Adrenal gland (tissue), 12 donors: ENCODE measurements around the gene PPP1R15A. TPM values are rescaled to one million over a fixed set of nuclear protein-coding genes. Genes with fewer than 3 reads are reported as not detected.

ENCODE experiments used
- DNase-seq, 7 donors: peaks; one replicate each; pipeline ENCODE4 v3.0.0-alpha.2; 2019 to 2020
- H3K27ac ChIP-seq, 5 donors: fragments of 200-600 bp; sonication (generic) in 4 of 5; 1 replicate in 3 of 5; 2 replicates in 2 of 5; pipeline versions ENCODE4 v1.5.1 to v1.8.0; 2016 to 2020; ENCODE audit warnings: mild to moderate bottlenecking in 1 of 5
- H3K27me3 ChIP-seq: fragments of 200-600 bp; 2 replicates; pipeline ENCODE4 v1.8.0; 2021
- H3K36me3 ChIP-seq, 2 donors: fragments of 200-600 bp; replicated peaks in 1 of 2; 1 replicate in 1 of 2; 2 replicates in 1 of 2; pipeline versions ENCODE4 v1.5.1 to v1.8.0; 2018 to 2022
- H3K4me1 ChIP-seq, 2 donors: fragments of 200-600 bp; replicated peaks in 1 of 2; 1 replicate in 1 of 2; 2 replicates in 1 of 2; pipeline versions ENCODE4 v1.5.1 to v1.8.0; 2018 to 2021
- H3K4me3 ChIP-seq, 4 donors: fragments of 200-600 bp; sonication (generic) in 3 of 4; one replicate each; pipeline ENCODE4 v1.5.1; 2016 to 2018
- H3K9me3 ChIP-seq, 3 donors: fragments of 200-600 bp; sonication (generic) in 1 of 3; replicated peaks in 1 of 3; 1 replicate in 2 of 3; 2 replicates in 1 of 3; pipeline versions ENCODE4 v1.5.1 to v1.8.0; 2016 to 2021
- CTCF ChIP-seq, 6 experiments: fragments of 450-650 bp in 4 of 6; fragments of 200-600 bp in 2 of 6; sonication (generic) in 1 of 6; IDR thresholded peaks; 1 replicate in 5 of 6; 2 replicates in 1 of 6; pipeline versions ENCODE4 v1.5.1 to v1.8.0; 2016 to 2021; ENCODE audit warnings: antibody characterized with exemption in 6 of 6, mild to moderate bottlenecking in 2 of 6, moderate library complexity in 1 of 6
- POLR2A ChIP-seq, 2 donors: fragments of 450-650 bp; IDR thresholded peaks; one replicate each; pipeline ENCODE4 v1.6.1; 2017; ENCODE audit warnings: antibody characterized with exemption in 2 of 2, mild to moderate bottlenecking in 2 of 2, moderate library complexity in 1 of 2
- WGBS, 4 donors: extraction: QIAGEN DNeasy Blood & Tissue Kit in 2 of 4; methylation state at CpG; one replicate each; pipeline versions ENCODE4 v1.1.5 to v1.1.7; 2013 to 2017; 5-methylcytosine and 5-hydroxymethylcytosine counted together
- intact Hi-C, 2 donors: fragments of 100-400 bp; cut with DNase I; formaldehyde crosslinking; loops; one replicate each; pipeline versions ENCODE4 v1.14.1 to v1.15.0; 2022 to 2023
- polyA plus RNA-seq, 3 donors: library from polyadenylated mRNA; stranded (reverse); fragments of 200-250 nt in 2 of 3; fragments of 350-450 nt in 1 of 3; fragmentation: Illumina TruSeq in 1 of 3; extraction: RNeasy Lipid Tissue Mini Kit (QIAGEN cat#74804) in 1 of 3; gene quantifications; one replicate each; pipeline ENCODE4 v1.2.3, GENCODE V29; 2013 to 2014
- total RNA-seq, 9 donors: library from RNA; depleted of rRNA in 4 of 9; stranded (reverse); fragments of >200 nt in 4 of 9; fragments of 120-200 nt in 1 of 9; fragmentation: NEBNext Ultra II Directional in 1 of 9; extraction: Animal tissue kit (Norgen Biotek cat#: 25700) in 1 of 9; gene quantifications; one replicate each; pipeline versions ENCODE4 v1.1.0 to v1.2.4, GENCODE V29; 2013 to 2023
- donor health status: healthy with polysubstance abuse.
- donor health status: Bipolar disorder and iron deficiency.
- donor health status: DM: yes; HTN: yes; CAD: no.
- donor health status: DM: no; HTN: no; CAD: no.
- donor health status: DM: no; HTN: no; CAD: no.
- donor health status: DM: yes; HTN: yes; CAD: no.

The PPP1R15A gene
- total and polyA plus RNA-seq, 12 donors = 18.2 to 174 (median 43.7) TPM

GRCh38 chr19:48866692-48867091 lies 5.5 kb upstream of the PPP1R15A start:
- no peak for DNase-seq
- TF ChIP-seq CTCF (IDR thresholded peaks at IDR 0.05) (no peak), POLR2A (IDR thresholded peaks at IDR 0.05) (no peak)
- Histone ChIP-seq H3K27ac (peak overlapping the region in 1 of 5 donors; percentile 85), H3K4me1 (peaks cover 0 to 18% of the 10 kb centered on the region in 2 donors), H3K4me3 (peak overlapping the region in 1 of 4 donors; percentile 53), H3K9me3 (no peaks in the 10 kb centered on the region), H3K27me3 (no peaks in the 10 kb centered on the region), H3K36me3 (no peaks in the 10 kb centered on the region)
- intact Hi-C loops = no loop called here
- 68 to 72% (median 69%) methylated on average over 6 of the region's 6 CpGs for WGBS, 4 donors

GRCh38 chr19:48867123-48867745 lies 5.0 kb upstream of the PPP1R15A start:
- Histone ChIP-seq H3K4me3 (peak overlapping the region in 1 of 4 donors; percentile 53), H3K27ac (peak overlapping the region in 2 of 5 donors; percentile 85), H3K36me3 (no peaks in the 10 kb centered on the region), H3K27me3 (no peaks in the 10 kb centered on the region), H3K9me3 (no peaks in the 10 kb centered on the region), H3K4me1 (peaks cover 0 to 18% of the 10 kb centered on the region in 2 donors)
- no peak for TF ChIP-seq CTCF (IDR thresholded peaks at IDR 0.05)
- no peak for TF ChIP-seq POLR2A (IDR thresholded peaks at IDR 0.05)
- WGBS, 4 donors = 47 to 67% (median 60%) methylated on average over 13 to 14 of the region's 14 CpGs
- no peak for DNase-seq
- intact Hi-C loops = no loop called here

- TF ChIP-seq POLR2A (IDR thresholded peaks at IDR 0.05) (no peak), CTCF (IDR thresholded peaks at IDR 0.05) (no peak)
- no peak for DNase-seq
- peak overlapping the region in 1 of 4 donors; percentile 53 for H3K4me3 ChIP-seq
- intact Hi-C loops = no loop called here
- H3K4me1 ChIP-seq = peaks cover 0 to 18% of the 10 kb centered on the region in 2 donors
- WGBS, 4 donors = 43 to 65% (median 47%) methylated on average over 3 to 7 of the region's 7 CpGs
- H3K9me3 ChIP-seq = no peaks in the 10 kb centered on the region
- peak overlapping the region in 4 of 5 donors; percentile 53 to 85 (median 78) for H3K27ac ChIP-seq
- H3K27me3 ChIP-seq = no peaks in the 10 kb centered on the region
- no peaks in the 10 kb centered on the region for H3K36me3 ChIP-seq
Observed at GRCh38 chr19:48867746-48868113, 4.5 kb upstream of the PPP1R15A start.

GRCh38 chr19:48868114-48868886 lies 3.9 kb upstream of the PPP1R15A start, which contains the start of gene PLEKHA4:
Gene PLEKHA4 (minus strand): TSS chr19:48868617. CDS start chr19:48867620, 997 bp downstream.
- Histone ChIP-seq H3K4me1 (peaks cover 2 to 19% of the 10 kb centered on the region in 2 donors), H3K4me3 (peak within 1 kb of the TSS in 1 of 4 donors; percentile 53), H3K27me3 (no peaks in the 10 kb centered on the region), H3K9me3 (no peaks in the 10 kb centered on the region), H3K36me3 (peaks cover 0 to 2% of the 10 kb centered on the region in 2 donors), H3K27ac (peak within 1 kb of the TSS in 4 of 5 donors; percentile 53 to 85 (median 78))
- intact Hi-C loops = no loop called here
- peak in 6 of 7 donors; percentile 68 to 82 (median 74) for DNase-seq
- peak in 1 of 2 donors; percentile 17 for TF ChIP-seq POLR2A (IDR thresholded peaks at IDR 0.05)
- TF ChIP-seq CTCF (IDR thresholded peaks at IDR 0.05) = no peak
- 16 to 29% (median 20%) methylated on average over 11 of the region's 11 CpGs for WGBS, 4 donors
